MV-4-11 (cell line): Measurements from ENCODE around the gene SGPP1.
"Not testable (repeated sequence)": the region's sequence is repeated elsewhere in the genome, so short reads cannot be mapped to it uniquely, and the experiment has no call there.

Source experiments
- DNase-seq: peaks from one replicate; lab custom pipeline; 2025; lab: John Stamatoyannopoulos, UW

Gene SGPP1

GRCh38 chr14:63672417-63673180 is 55.3 kb downstream of the SGPP1 start:
- DNase-seq: no peak

- no peak for DNase-seq
These were observed 55.9 kb downstream of the SGPP1 start for GRCh38 chr14:63671987-63672386.

- DNase-seq: no peak
These were observed 57.2 kb downstream of the SGPP1 start for GRCh38 chr14:63670692-63671091.

DNA sequence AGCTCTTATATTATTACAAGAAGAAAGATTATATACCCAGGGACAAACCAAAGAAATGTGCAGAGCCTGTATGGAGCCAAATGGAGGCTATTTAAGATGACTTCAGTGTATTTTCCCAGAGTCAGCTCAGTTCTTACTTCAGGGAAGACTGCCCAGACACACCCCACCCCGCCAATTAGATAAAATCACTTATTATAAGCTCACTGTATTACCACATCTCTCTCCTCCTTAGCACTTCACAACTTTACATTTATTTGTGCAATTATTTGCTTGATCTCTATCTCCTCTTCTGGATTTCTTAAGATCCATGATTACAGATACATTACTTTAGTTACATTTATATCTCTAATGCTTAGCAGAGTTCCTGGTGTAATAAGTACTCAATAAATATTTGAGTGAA is 61.5 kb downstream of the SGPP1 start:
- no peak for DNase-seq

DNA sequence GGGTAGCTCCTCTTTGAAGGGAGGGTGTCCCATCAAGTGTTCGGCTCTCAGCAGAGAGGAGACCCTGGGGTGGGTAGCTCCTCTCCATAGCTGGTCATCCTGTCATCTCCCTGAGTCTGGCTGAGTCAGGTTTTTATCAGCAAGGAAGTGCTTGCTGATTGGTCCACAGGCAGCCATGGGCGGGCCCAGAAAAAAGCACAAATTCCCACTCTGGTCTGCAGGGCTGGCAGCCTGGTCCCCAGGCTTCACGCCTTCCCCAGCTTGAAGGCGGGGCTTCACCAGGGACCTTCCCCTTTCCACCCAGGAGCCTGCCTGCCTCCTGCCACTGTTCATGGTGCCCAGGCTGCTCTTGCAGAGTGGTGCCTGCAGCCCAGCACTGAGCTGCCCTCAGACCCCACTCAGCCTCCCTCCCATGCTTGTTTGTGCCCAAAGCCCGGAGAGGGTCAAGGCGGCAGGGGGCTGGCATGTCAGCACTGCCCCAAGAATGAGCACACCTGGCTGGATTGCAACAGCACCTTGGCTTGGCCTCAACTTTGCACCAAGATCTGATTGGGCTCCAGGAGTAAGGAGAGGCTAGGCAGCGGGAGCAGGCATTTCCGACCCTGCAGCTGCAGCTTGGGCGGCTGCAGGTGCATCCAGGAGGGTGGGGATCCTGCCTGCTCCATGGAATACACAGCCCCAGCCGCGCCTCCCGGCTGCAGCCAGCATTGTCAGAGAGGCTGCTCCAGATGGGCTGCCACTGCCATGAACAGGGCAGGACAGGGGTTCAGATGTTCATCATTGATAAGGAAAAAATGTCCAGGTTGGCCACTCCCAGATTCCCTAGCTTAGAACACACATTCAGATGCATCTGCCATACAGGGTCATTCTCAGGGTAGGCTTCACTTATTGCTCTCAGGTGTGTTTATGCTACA is 64.2 kb downstream of the SGPP1 start:
- DNase-seq: no peak

DNA sequence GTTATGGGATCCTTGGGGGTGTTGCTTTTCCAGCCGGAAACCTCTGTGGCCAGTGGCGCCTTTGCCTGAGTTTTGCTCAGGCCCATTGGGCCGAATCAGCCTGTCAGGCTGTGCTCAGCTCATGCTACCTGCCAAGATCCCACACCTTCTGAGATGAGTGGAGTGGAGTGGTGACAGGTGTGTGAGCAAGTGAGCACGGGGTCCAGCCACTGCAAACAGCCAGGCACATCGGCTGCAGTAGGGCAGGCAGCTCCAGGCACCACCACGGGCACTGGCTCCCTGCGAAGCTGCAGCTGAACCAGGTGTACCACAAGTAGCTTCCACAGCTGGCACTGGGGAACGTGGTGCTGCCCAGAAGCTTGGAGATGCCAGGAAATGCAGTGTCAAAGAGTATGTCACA is 65.1 kb downstream of the SGPP1 start:
- DNase-seq: no peak

- DNase-seq: not testable (repeated sequence)
These were observed 66.0 kb downstream of the SGPP1 start for GRCh38 chr14:63661881-63662280.

GRCh38 chr14:63659726-63660125 is 68.1 kb downstream of the SGPP1 start:
- DNase-seq: no peak

- DNase-seq: peak; percentile 83
These were observed 71.7 kb downstream of the SGPP1 start for GRCh38 chr14:63656194-63656593.

DNA sequence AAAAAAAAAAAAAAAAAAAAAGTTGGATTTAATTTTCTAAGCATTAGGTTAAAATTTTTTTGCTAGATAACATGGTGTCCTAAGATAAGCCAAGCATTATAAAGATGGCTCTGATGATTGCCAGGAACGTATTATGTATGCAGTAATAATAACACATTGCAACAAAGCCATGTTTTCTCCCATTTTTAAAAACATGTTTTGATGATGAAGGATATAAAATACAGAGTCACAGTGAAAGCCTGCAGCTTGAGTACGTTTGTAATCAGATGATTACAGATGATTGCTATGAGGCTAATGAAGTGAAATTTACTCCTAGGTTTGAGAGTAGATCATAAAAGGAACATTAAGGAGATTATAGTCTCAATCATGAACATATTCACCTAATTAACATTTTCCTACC is 72.9 kb downstream of the SGPP1 start:
- DNase-seq: no peak

DNA sequence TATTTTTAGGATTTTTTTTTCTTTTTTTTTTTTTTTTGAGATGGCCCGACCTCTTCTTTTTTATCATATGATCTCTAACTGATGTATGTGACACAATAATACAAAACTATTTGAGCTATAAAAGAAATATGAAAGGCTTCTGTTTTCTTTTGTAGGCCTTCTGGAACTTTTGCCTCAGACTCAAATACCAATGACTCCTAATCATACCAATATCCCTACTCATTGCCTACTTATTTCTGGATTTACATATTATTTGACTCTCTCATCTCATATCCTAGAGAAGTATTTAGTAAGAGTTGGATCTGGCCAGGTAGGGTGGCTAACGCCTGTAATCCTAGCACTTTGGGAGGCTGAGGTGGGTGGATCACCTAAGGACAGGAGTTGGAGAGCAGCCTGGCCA is 73.5 kb downstream of the SGPP1 start:
- no peak for DNase-seq

- no peak for DNase-seq
These were observed 75.5 kb downstream of the SGPP1 start for GRCh38 chr14:63652406-63652805.

GRCh38 chr14:63650256-63650952 is 77.5 kb downstream of the SGPP1 start:
- no peak for DNase-seq

DNA sequence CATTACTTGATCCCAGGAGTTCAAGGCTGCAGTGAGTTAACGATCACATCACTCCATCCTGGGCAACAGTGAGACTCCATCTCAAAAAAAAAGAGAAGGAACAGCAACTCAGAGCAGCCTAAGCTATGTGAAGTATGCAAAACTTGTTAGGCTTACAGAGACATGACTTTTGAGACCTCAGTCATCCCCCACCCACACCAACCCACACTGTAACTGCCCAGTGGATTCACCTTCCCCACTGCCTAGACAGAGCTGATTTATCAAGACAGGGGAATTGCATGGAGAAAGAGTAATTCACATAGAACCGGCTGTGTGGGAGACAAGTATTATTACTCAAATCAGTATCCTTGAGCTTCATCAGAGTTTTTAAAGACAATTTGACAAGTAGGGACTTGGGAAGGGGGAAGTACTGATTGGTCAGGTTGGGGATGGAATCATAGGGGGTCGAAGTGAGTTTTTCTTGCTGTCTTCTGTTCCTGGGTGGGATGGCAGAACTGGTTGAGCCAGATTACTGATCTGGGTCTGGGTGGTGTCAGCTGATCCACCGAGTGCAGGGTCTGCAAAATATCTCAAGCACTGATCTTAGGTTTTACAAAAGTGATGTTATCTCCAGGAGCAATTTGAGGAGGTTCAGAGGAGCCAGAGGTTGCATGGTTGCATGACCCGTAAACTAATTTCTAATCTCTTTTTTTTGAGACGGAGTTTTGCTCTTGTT is 80.0 kb downstream of the SGPP1 start:
- DNase-seq: no peak

DNA sequence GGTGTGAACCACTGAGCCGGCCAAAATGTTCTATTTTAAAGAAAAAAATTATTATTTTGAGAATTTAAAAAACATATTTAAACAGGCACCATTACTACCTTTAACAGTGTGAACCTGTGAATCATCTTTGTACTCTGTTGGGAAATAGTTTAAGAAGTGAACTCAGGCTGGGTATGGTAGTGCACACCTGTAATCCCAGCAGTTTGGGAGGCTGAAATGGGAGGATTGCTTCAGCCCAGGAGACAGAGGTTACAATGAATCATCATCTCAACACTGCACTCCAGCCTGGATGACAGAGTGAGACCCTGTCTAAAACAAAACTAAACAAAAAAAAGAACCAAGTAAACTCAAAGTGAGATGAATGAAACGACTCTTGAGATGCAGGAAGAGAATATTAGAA is 83.1 kb downstream of the SGPP1 start:
- no peak for DNase-seq

DNA sequence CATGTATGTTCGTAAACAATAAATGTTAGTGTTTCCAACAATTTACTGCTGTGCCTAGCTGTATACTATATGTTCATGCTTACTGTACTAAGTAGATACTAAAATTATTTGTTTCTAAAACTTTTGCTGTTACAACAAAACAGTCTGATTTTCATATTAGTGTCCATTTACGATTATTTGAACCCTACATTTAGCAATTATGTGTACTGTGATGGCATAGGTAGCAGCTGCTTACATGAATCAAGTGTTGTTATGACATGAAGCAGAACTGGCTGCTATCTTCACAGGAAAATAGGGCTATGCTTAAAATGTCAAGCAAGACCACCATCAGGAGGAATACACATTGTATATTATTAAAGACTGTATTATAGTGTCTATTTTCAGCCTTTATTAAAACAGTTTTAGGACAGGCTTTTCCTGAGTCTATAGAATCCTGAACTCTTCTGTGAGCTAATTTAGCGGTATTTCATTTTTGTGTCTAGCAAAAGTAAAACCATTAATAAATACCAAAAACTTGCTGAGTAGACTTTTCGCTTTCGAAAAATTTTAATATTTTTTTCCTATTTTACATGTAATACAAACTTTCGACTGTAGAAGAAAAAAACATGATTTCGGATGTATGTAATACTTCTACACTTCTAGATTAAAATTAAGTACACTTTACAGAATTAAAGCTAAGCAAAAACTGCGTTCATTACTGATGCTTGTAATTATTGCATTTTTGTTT is 85.0 kb downstream of the SGPP1 start:
- DNase-seq: no peak

DNA sequence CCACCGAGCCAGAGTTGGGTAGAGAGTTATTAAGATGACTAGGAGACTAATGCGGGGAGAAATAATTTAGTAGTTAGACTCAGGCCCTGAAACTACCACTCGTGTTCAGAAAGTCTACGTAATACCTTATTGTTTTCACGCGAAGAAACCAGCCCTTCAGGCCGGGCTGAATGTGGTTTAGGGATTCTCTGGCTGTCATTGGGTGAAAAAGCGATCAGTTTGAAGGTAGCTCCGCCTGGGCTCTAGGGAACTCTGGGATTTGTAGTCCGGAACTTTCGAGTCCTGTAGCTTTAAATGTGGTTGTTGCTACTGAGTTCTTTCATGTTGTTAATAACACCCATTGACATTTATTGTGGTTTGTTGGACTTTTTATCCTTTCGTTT is 85.6 kb downstream of the SGPP1 start:
- DNase-seq: peak; percentile 93

DNA sequence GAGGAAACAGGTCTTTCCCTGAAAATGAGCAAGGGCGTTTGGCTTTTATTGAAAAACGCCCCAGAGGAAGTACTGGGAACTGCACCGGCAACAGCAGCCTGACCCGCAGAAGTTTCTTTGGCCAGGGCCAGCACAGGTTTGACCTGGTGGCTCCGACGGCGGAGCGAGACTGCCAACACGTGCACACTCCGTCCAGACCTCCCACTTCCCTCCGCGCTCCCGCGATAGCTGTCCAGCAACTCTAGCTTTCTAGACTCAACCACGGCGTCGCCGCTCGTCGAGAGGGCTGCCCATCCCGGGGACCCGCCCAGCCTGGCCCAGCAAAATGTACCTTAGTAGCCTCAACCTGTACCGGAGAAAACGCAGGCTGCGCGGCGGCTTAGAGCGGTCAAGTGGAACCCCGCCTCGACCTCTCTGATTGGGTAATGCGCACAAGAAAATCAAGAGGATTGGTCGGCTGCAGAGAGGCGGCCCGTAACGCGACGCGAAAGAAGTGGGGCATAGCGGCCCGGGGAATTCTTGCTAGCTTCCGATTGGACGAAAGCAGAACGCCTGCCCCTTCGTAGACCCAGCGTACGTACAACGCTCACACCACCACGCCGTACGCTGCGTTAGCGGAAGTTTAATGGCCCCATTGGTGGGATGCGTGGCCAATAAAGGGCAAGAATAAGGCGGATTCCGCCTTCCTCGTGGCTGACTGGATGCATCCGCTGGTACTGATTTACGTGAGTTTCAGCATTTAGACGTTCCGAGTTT is 86.2 kb downstream of the SGPP1 start, which contains the start of gene WDR89:
TSS of gene WDR89 (minus strand) at position 399 of the 756 bp plus-strand sequence. CDS start 41,929 bp downstream, outside the sequence.
- peak; percentile 99 for DNase-seq

- no peak for DNase-seq
These were observed 89.4 kb downstream of the SGPP1 start for GRCh38 chr14:63638493-63638892.

DNA sequence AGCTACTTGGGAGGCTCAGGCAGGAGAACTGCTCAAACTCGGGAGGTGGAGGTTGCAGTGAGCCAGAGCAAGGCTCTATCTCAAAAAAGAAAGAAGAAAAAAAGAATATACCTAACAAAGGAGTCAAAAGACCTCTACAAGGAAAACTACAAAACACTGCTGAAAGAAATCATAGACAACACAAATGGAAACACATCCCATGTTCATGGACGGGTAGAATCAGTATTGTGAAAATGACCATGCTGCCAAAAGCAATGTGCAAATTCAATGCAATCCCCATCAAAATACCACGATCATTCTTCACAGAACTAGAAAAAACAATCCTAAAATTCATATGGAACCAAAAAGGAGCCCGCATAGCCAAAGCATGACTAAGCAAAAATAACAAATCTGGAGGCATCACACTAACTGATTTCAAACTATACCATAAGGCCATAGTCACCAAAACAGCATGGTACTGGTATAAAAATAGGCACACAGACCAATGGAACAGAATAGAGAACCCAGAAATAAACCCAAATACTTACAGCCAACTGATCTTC is 91.7 kb downstream of the SGPP1 start:
- DNase-seq: not testable (repeated sequence)
